BLaER1 treated with 17β-estradiol and CSF1 and Interleukin-3, amounts not matched to agents 10 nM and 100 nM (cell line): ENCODE measurements around the gene RGS3.

Source experiments
- H3K27ac ChIP-seq, 11 experiments: shearing (Covaris generic); formaldehyde crosslinking; 2 replicates each; pipeline ENCODE4 v1.8.1; 2022
- H3K27me3 ChIP-seq, 11 experiments: shearing (Covaris generic); formaldehyde crosslinking; 2 replicates each; pipeline ENCODE4 v1.8.1; 2022
- H3K36me3 ChIP-seq, 11 experiments: shearing (Covaris generic); formaldehyde crosslinking; 2 replicates each; pipeline ENCODE4 v1.8.1; 2022
- H3K4me1 ChIP-seq, 10 experiments: shearing (Covaris generic); formaldehyde crosslinking; 2 replicates each; pipeline ENCODE4 v1.8.1; 2022
- H3K4me2 ChIP-seq, 11 experiments: shearing (Covaris generic); formaldehyde crosslinking; 2 replicates each; pipeline ENCODE4 v1.8.1; 2022
- H3K4me3 ChIP-seq, 10 experiments: shearing (Covaris generic); formaldehyde crosslinking; 2 replicates each; pipeline ENCODE4 v1.8.1; 2022
- H3K9ac ChIP-seq, 11 experiments: shearing (Covaris generic); formaldehyde crosslinking; 2 replicates each; pipeline ENCODE4 v1.8.1; 2022
- H3K9me3 ChIP-seq, 11 experiments: shearing (Covaris generic); formaldehyde crosslinking; replicated peaks in 1 of 11; 2 replicates each; pipeline ENCODE4 v1.8.1; 2022
- H4K20me1 ChIP-seq, 11 experiments: shearing (Covaris generic); formaldehyde crosslinking; 2 replicates each; pipeline ENCODE4 v1.8.1; 2022
- Cebpa-rat ChIP-seq, 11 experiments: shearing (Covaris generic); IDR thresholded peaks; 2 replicates each; pipeline ENCODE4 v1.8.1; 2022

Gene RGS3

GRCh38 chr9:113592876-113593575 is 129.5 kb downstream of the RGS3 start:
- Histone ChIP-seq H3K4me1 (peaks cover 62 to 93% (median 88%) of the 10 kb centered on the region in 10 experiments), H3K27ac (peak overlapping the region; percentile 50 to 83 (median 73); a peak in 21 of 22 replicates), H4K20me1 (peaks cover 0 to 38% (median 0%) of the 10 kb centered on the region in 11 experiments; a peak in 5 of 22 replicates), H3K36me3 (peaks cover 11 to 28% (median 26%) of the 10 kb centered on the region in 11 experiments), H3K9ac (peak overlapping the region; percentile 46 to 85 (median 80); a peak in 21 of 22 replicates), H3K4me3 (peak overlapping the region in 8 of 10 experiments; percentile 64 to 75 (median 69); a peak in 16 of 20 replicates), H3K4me2 (peak overlapping the region; percentile 93 to 99 (median 98)), H3K27me3 (no peaks in the 10 kb centered on the region), H3K9me3 (no peaks in the 10 kb centered on the region)
- no peak for TF ChIP-seq Cebpa-rat (IDR thresholded peaks at IDR 0.05)

- Histone ChIP-seq H3K9me3 (no peaks in the 10 kb centered on the region), H3K4me2 (peak overlapping the region; percentile 93 to 99 (median 98)), H3K4me3 (peak overlapping the region; percentile 49 to 75 (median 68)), H3K36me3 (peaks cover 11 to 30% (median 26%) of the 10 kb centered on the region in 11 experiments), H3K9ac (peak overlapping the region; percentile 75 to 85 (median 82)), H4K20me1 (peaks cover 0 to 38% (median 0%) of the 10 kb centered on the region in 11 experiments; a peak in 6 of 22 replicates), H3K27ac (peak overlapping the region; percentile 61 to 83 (median 76); a peak in 21 of 22 replicates), H3K4me1 (peaks cover 54 to 92% (median 88%) of the 10 kb centered on the region in 10 experiments), H3K27me3 (no peaks in the 10 kb centered on the region)
- no peak for TF ChIP-seq Cebpa-rat (IDR thresholded peaks at IDR 0.05)
Observed at GRCh38 chr9:113593682-113594281, 130.3 kb downstream of the RGS3 start.

- Histone ChIP-seq H3K9ac (peak overlapping the region; percentile 75 to 85 (median 82)), H3K27me3 (no peaks in the 10 kb centered on the region), H3K36me3 (peaks cover 11 to 30% (median 26%) of the 10 kb centered on the region in 11 experiments), H3K27ac (peak overlapping the region; percentile 61 to 83 (median 76)), H3K9me3 (no peaks in the 10 kb centered on the region), H4K20me1 (peaks cover 0 to 32% (median 0%) of the 10 kb centered on the region in 11 experiments; a peak in 6 of 22 replicates), H3K4me3 (peak overlapping the region; percentile 49 to 75 (median 68)), H3K4me2 (peak overlapping the region; percentile 93 to 99 (median 98)), H3K4me1 (peaks cover 45 to 91% (median 82%) of the 10 kb centered on the region in 10 experiments)
- no peak for TF ChIP-seq Cebpa-rat (IDR thresholded peaks at IDR 0.05)
Observed at GRCh38 chr9:113594484-113595299, 131.2 kb downstream of the RGS3 start.

GRCh38 chr9:113596616-113597320 is 133.2 kb downstream of the RGS3 start:
- peaks cover 11 to 30% (median 26%) of the 10 kb centered on the region in 11 experiments for H3K36me3 ChIP-seq
- H3K9me3 ChIP-seq = no peaks in the 10 kb centered on the region
- H3K27me3 ChIP-seq = no peaks in the 10 kb centered on the region
- peak overlapping the region in 1 of 11 experiments; percentile 30; a peak in 2 of 22 replicates for H3K9ac ChIP-seq
- TF ChIP-seq Cebpa-rat (IDR thresholded peaks at IDR 0.05) = no peak
- H3K27ac ChIP-seq = peak overlapping the region in 2 of 11 experiments; percentile 1 to 4; a peak in 1 of 22 replicates
- peaks cover 53 to 99% (median 87%) of the 10 kb centered on the region in 10 experiments for H3K4me1 ChIP-seq
- no peak overlapping the region for H3K4me3 ChIP-seq
- peak overlapping the region in 9 of 11 experiments; percentile 0 to 99 (median 96); a peak in 10 of 22 replicates for H3K4me2 ChIP-seq
- H4K20me1 ChIP-seq = peaks cover 0 to 31% (median 0%) of the 10 kb centered on the region in 11 experiments; a peak in 6 of 22 replicates

- Histone ChIP-seq H3K9ac (peak overlapping the region in 2 of 11 experiments; percentile 8 to 22; a peak in 2 of 22 replicates), H3K36me3 (peaks cover 11 to 30% (median 26%) of the 10 kb centered on the region in 11 experiments), H3K4me3 (no peak overlapping the region), H3K27ac (peak overlapping the region in 1 of 11 experiments; percentile 34; a peak in 2 of 22 replicates), H4K20me1 (peaks cover 0 to 26% (median 0%) of the 10 kb centered on the region in 11 experiments; a peak in 6 of 22 replicates), H3K9me3 (no peaks in the 10 kb centered on the region), H3K4me1 (peaks cover 53 to 99% (median 87%) of the 10 kb centered on the region in 10 experiments), H3K4me2 (peak overlapping the region in 7 of 11 experiments; percentile 10 to 98 (median 35); a peak in 10 of 22 replicates), H3K27me3 (no peaks in the 10 kb centered on the region)
- no peak for TF ChIP-seq Cebpa-rat (IDR thresholded peaks at IDR 0.05)
Observed at GRCh38 chr9:113597390-113598241, 134.1 kb downstream of the RGS3 start.

- peak overlapping the region in 6 of 11 experiments; percentile 10 to 98 (median 33); a peak in 8 of 22 replicates for H3K4me2 ChIP-seq
- H3K4me3 ChIP-seq = no peak overlapping the region
- H3K27me3 ChIP-seq = no peaks in the 10 kb centered on the region
- peaks cover 11 to 30% (median 26%) of the 10 kb centered on the region in 11 experiments for H3K36me3 ChIP-seq
- H3K27ac ChIP-seq = peak overlapping the region in 1 of 11 experiments; percentile 34; a peak in 2 of 22 replicates
- H3K4me1 ChIP-seq = peaks cover 53 to 99% (median 87%) of the 10 kb centered on the region in 10 experiments
- no peaks in the 10 kb centered on the region for H3K9me3 ChIP-seq
- H4K20me1 ChIP-seq = peaks cover 0 to 26% (median 0%) of the 10 kb centered on the region in 11 experiments; a peak in 6 of 22 replicates
- peak overlapping the region in 2 of 11 experiments; percentile 8 to 22; a peak in 2 of 22 replicates for H3K9ac ChIP-seq
- no peak for TF ChIP-seq Cebpa-rat (IDR thresholded peaks at IDR 0.05)
Observed at GRCh38 chr9:113598451-113598850, 134.9 kb downstream of the RGS3 start.

- Histone ChIP-seq H3K9ac (peak overlapping the region in 1 of 11 experiments; percentile 22; a peak in 1 of 22 replicates), H3K4me2 (peak overlapping the region in 4 of 11 experiments; percentile 10 to 98 (median 64); a peak in 3 of 22 replicates)
Observed at GRCh38 chr9:113598883-113599282, 135.4 kb downstream of the RGS3 start.

More at GRCh38 chr9:113598883-113599282, 135.4 kb downstream of the RGS3 start:
- H3K4me1 ChIP-seq = peaks cover 52 to 99% (median 88%) of the 10 kb centered on the region in 10 experiments
- peak overlapping the region in 1 of 11 experiments; percentile 34; a peak in 1 of 22 replicates for H3K27ac ChIP-seq
- H3K27me3 ChIP-seq = no peaks in the 10 kb centered on the region
- H4K20me1 ChIP-seq = peaks cover 0 to 26% (median 0%) of the 10 kb centered on the region in 11 experiments; a peak in 6 of 22 replicates
- H3K9me3 ChIP-seq = no peaks in the 10 kb centered on the region
- H3K36me3 ChIP-seq = peaks cover 11 to 30% (median 26%) of the 10 kb centered on the region in 11 experiments
- H3K4me3 ChIP-seq = no peak overlapping the region
- TF ChIP-seq Cebpa-rat (IDR thresholded peaks at IDR 0.05) = no peak
